HCT116 (cell line): ENCODE data around the gene AMDHD2. TPM values are rescaled to one million over a fixed set of nuclear protein-coding genes. Genes with fewer than 3 reads are reported as not detected.

Experiments used
- ATAC-seq: fragments of 200-7000 bp; cut with Tn5 transposase; 2 replicates; pipeline ENCODE4 v1.9.1; 2020; ENCODE audit warnings: mild to moderate bottlenecking, moderate library complexity
- BruUV-seq: library from RNA; stranded (reverse); fragments of 400-500 nt; replicated peaks from 2 replicates; lab custom pipeline; 2021; lab: Mats Ljungman, UMichigan
- CTCF ChIA-PET: fragments of 300-600 bp; sonication (Branson Sonifier 250); formaldehyde crosslinking; loops from one replicate; lab custom pipeline; 2021; ENCODE audit warnings: antibody characterized with exemption; lab: Charles Lee
- POLR2A ChIA-PET: fragments of 300-600, 350-600 bp; sonication (Branson Sonifier 250); formaldehyde crosslinking; loops from one replicate; lab custom pipeline; 2021; ENCODE audit warnings: antibody characterized with exemption; lab: Charles Lee
- RAD21 ChIA-PET, 2 experiments: fragments of 300-600 bp; sonication (Branson Sonifier 250); formaldehyde crosslinking; loops; one replicate each; lab custom pipeline; 2023; ENCODE audit warnings: low total read pairs in 2 of 2; ENCODE audit not compliant: uncharacterized antibody in 2 of 2, unreplicated experiment in 2 of 2, low non-redundant PET in 1 of 2; lab: Charles Lee
- DNase-seq: peaks from one replicate; pipeline ENCODE4 v3.0.0-alpha.2; 2010; ENCODE audit warnings: low read depth, low spot score
- H2AFZ ChIP-seq: fragments of 200-600 bp; shearing (Covaris generic), sonication (generic); 2 replicates; pipeline ENCODE4 v1.6.1; 2017; ENCODE audit warnings: low read depth, mixed run types, mixed read lengths, antibody characterized with exemption, low read length; ENCODE audit not compliant: poor library complexity, severe bottlenecking
- H3K27ac ChIP-seq: 2 replicates; pipeline ENCODE4 v1.5.1; 2012; ENCODE audit warnings: low read depth, low read length
- H3K27me3 ChIP-seq: fragments of 200-600 bp; sonication (generic); 2 replicates; pipeline ENCODE4 v1.6.1; 2016; ENCODE audit warnings: mixed run types, low read length, mixed read lengths; ENCODE audit not compliant: insufficient read depth
- H3K36me3 ChIP-seq, 2 experiments: fragments of 200-500 bp in 1 of 2; fragments of 200-600 bp in 1 of 2; sonication (Bioruptor generic) in 1 of 2; sonication (generic) in 1 of 2; 2 replicates each; pipeline versions ENCODE4 v1.5.1 to v1.6.1; 2014 to 2016; ENCODE audit warnings: low read length in 2 of 2, inconsistent platforms in 1 of 2, mixed read lengths in 1 of 2, mixed run types in 1 of 2; ENCODE audit not compliant: insufficient read depth in 2 of 2, control insufficient read depth in 1 of 2
- H3K4me1 ChIP-seq, 2 experiments: fragments of 200-600 bp in 1 of 2; sonication (generic) in 1 of 2; 2 replicates each; pipeline versions ENCODE4 v1.5.1 to v1.6.1; 2012 to 2017; ENCODE audit warnings: low read length in 2 of 2, inconsistent platforms in 1 of 2, mild to moderate bottlenecking in 1 of 2, mixed read lengths in 1 of 2, mixed run types in 1 of 2, moderate library complexity in 1 of 2; ENCODE audit not compliant: insufficient read depth in 2 of 2, control insufficient read depth in 1 of 2
- H3K4me2 ChIP-seq: fragments of 200-600 bp; sonication (generic); 2 replicates; pipeline ENCODE4 v1.6.1; 2017; ENCODE audit warnings: mixed run types, low read length, mixed read lengths
- H3K4me3 ChIP-seq, 2 experiments: fragments of 200-600 bp in 1 of 2; sonication (generic) in 1 of 2; replicated peaks in 1 of 2; 2 replicates each; pipeline ENCODE4 v1.5.1; 2011 to 2016; ENCODE audit warnings: low read length in 2 of 2, control low read depth in 1 of 2, low read depth in 1 of 2, mild to moderate bottlenecking in 1 of 2, mixed read lengths in 1 of 2, mixed run types in 1 of 2
- H3K79me2 ChIP-seq: fragments of 200-600 bp; sonication (generic); 2 replicates; pipeline ENCODE4 v1.6.1; 2017; ENCODE audit warnings: mild to moderate bottlenecking, mixed run types, low read length, moderate library complexity, mixed read lengths; ENCODE audit not compliant: insufficient read depth
- H3K9ac ChIP-seq: fragments of 200-600 bp; sonication (generic); 2 replicates; pipeline ENCODE4 v1.6.1; 2016; ENCODE audit warnings: low read length, mixed read lengths
- H3K9me2 ChIP-seq: fragments of 200-600 bp; sonication (generic), shearing (Covaris generic); 2 replicates; pipeline ENCODE4 v1.6.1; 2017; ENCODE audit warnings: mixed run types, mild to moderate bottlenecking, moderate library complexity; ENCODE audit not compliant: insufficient read depth
- H3K9me3 ChIP-seq, 2 experiments: fragments of 200-500 bp in 1 of 2; fragments of 200-600 bp in 1 of 2; sonication (Bioruptor generic) in 1 of 2; sonication (generic) in 1 of 2; 2 replicates each; pipeline ENCODE4 v1.6.1; 2014 to 2017; ENCODE audit warnings: low read length in 2 of 2, mixed read lengths in 2 of 2, inconsistent platforms in 1 of 2, low read depth in 1 of 2, mild to moderate bottlenecking in 1 of 2, mixed run types in 1 of 2, moderate library complexity in 1 of 2; ENCODE audit not compliant: control insufficient read depth in 1 of 2, insufficient read depth in 1 of 2
- H4K20me1 ChIP-seq: fragments of 200-600 bp; sonication (generic), shearing (Covaris generic); 2 replicates; pipeline ENCODE4 v1.6.1; 2017; ENCODE audit warnings: mixed run types, mild to moderate bottlenecking, moderate library complexity; ENCODE audit not compliant: insufficient read depth
- CTCF ChIP-seq, 3 experiments: fragments of 200-600 bp in 1 of 3; sonication (generic) in 1 of 3; IDR thresholded peaks in 2 of 3; conservative IDR thresholded peaks in 1 of 3; 2 replicates each; pipeline ENCODE4 v1.5.1; 2012 to 2017; ENCODE audit warnings: low read depth in 2 of 3, low read length in 2 of 3, antibody characterized with exemption in 1 of 3, borderline replicate concordance in 1 of 3, control low read depth in 1 of 3, mild to moderate bottlenecking in 1 of 3, mixed read lengths in 1 of 3, mixed run types in 1 of 3, moderate library complexity in 1 of 3; ENCODE audit not compliant: insufficient read depth in 1 of 3
- FOSL1 ChIP-seq: IDR thresholded peaks from 2 replicates; pipeline ENCODE4 v1.6.1; 2012; ENCODE audit warnings: low read depth
- YY1 ChIP-seq: IDR thresholded peaks from 2 replicates; pipeline ENCODE4 v1.6.1; 2011; ENCODE audit warnings: low read length, low read depth, moderate library complexity, mild to moderate bottlenecking; ENCODE audit not compliant: insufficient replicate concordance; ENCODE audit errors: extremely low read depth
- ZFX ChIP-seq: fragments of 450-650 bp; IDR thresholded peaks from 2 replicates; pipeline ENCODE4 v1.6.1; 2017
- ZNF274 ChIP-seq: fragments of 200-500 bp; sonication (Bioruptor generic); IDR thresholded peaks from 2 replicates; pipeline ENCODE4 v1.6.1; 2014; ENCODE audit warnings: mild to moderate bottlenecking, low read depth, low read length, inconsistent platforms
- intact Hi-C: fragments of 100-400 bp; cut with micrococcal nuclease; formaldehyde crosslinking; loops from 2 replicates; pipeline ENCODE4 v1.10.0; 2022
- total RNA-seq: library from RNA; stranded (reverse); gene quantifications from one replicate; pipeline ENCODE4 v1.2.1, GENCODE V29; 2021; ENCODE audit not compliant: unreplicated experiment

AMDHD2 gene
- total RNA-seq, 1 experiment from 2014 or later: 42.9 TPM

DNA sequence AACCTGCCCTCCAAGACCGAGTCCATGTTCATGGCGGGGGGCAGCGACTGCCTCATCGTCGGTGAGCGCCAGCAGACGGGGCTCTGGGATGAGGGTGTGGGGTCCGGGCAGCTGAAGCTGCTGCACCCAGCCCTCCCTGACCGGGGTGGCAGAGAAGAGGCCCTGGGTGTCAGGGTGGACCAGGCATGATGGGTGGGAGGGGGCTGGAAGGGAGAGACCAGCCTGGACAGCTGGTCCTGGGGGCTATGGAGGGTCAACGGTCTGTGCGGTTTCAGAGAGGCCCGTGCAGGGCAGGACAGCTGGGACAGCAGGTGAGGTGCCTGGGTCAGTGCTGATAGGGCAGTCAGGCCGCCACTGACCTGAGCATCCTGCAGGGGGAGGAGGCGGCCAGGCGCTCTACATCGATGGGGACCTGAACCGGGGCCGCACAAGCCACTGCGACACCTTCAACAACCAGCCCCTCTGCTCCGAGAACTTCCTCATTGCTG, 19.7 kb upstream of the AMDHD2 start:
- TF ChIP-seq YY1: no peak
- TF ChIP-seq ZNF274: no peak
- no peak for TF ChIP-seq ZFX
- no peak for TF ChIP-seq FOSL1
- TF ChIP-seq CTCF (IDR thresholded peaks at IDR 0.05 in 2 of 3, conservative IDR thresholded peaks at IDR 0.05 in 1 of 3; ENCODE audit: borderline replicate concordance in 1 of 3, insufficient read depth in 1 of 3, low read depth in 2 of 3, low read length in 2 of 3): 0 out of 6 replicates have a peak, but pooled peaks of 1 of the 3 experiments have one; percentile 6
- CTCF ChIA-PET: interaction anchor here (0.5 to 1.7 kb wide), 9 partner anchors 11 to 635 kb away, joined by 3 to 15 read pairs (median 5); partner anchors contain the start of gene ECI1

More for the DNA sequence above, 19.7 kb upstream of the AMDHD2 start:
- peaks cover 3 to 12% of the 10 kb centered on the region in 2 experiments; a peak in 3 of 4 replicates for H3K4me1 ChIP-seq
- no peak overlapping the region for H3K27ac ChIP-seq
- no peaks in the 10 kb centered on the region for H3K9me2 ChIP-seq
- H3K9me3 ChIP-seq: no peaks in the 10 kb centered on the region
- no peak overlapping the region for H3K4me3 ChIP-seq
- DNase-seq (no peak), ATAC-seq (peak; percentile 48)
- H3K27me3 ChIP-seq: no peaks in the 10 kb centered on the region
- no peaks in the 10 kb centered on the region for H3K79me2 ChIP-seq
- intact Hi-C loops: loop anchor here (5.0 to 10.0 kb wide), 3 partner anchors 158 to 306 kb away; partner anchors contain the start of genes ABCA3, CASKIN1 and RNPS1
- ChIA-PET POLR2A (interaction anchor here (1.0 kb wide), 1 partner anchor 31 kb away, joined by 3 read pairs; no protein-coding TSS in a partner anchor), RAD21 (no interaction called here)
- H3K9ac ChIP-seq: no peak overlapping the region
- BruUV-seq: no TSS peak
- no peaks in the 10 kb centered on the region for H4K20me1 ChIP-seq
- H2AFZ ChIP-seq: no peak overlapping the region
- peaks cover 0 to 4% of the 10 kb centered on the region in 2 experiments; a peak in 1 of 4 replicates for H3K36me3 ChIP-seq
- no peak overlapping the region for H3K4me2 ChIP-seq
